HL-60 (cell line): ENCODE data around the gene PIAS4.

ENCODE experiments used
- DNase-seq, 2 experiments: peaks; one replicate each; pipeline ENCODE4 v3.0.0-alpha.2; 2010 to 2020; ENCODE audit warnings: low read depth in 1 of 2, low spot score in 1 of 2
- H3K27ac ChIP-seq: fragments of 250-450 bp; sonication (Bioruptor Pico); replicated peaks from 2 replicates; pipeline ENCODE4 v1.5.1; 2020; ENCODE audit warnings: mild to moderate bottlenecking, moderate library complexity
- H3K27me3 ChIP-seq: fragments of 250-450 bp; sonication (Bioruptor Pico); 2 replicates; pipeline ENCODE4 v1.5.1; 2021; ENCODE audit warnings: mild to moderate bottlenecking, moderate library complexity; ENCODE audit not compliant: insufficient read depth, poor library complexity, severe bottlenecking
- H3K4me3 ChIP-seq: replicated peaks from 2 replicates; pipeline ENCODE4 v1.5.1; 2011; ENCODE audit warnings: mild to moderate bottlenecking, control low read depth, low read length; ENCODE audit not compliant: insufficient read depth
- GABPA ChIP-seq: IDR thresholded peaks from 2 replicates; pipeline ENCODE4 v1.6.1; 2012; ENCODE audit warnings: low read depth
- POLR2AphosphoS5 ChIP-seq: IDR thresholded peaks from 2 replicates; pipeline ENCODE4 v1.6.1; 2012; ENCODE audit warnings: low read depth
- SPI1 ChIP-seq: IDR thresholded peaks from 2 replicates; pipeline ENCODE4 v1.6.1; 2012; ENCODE audit warnings: low read depth, mild to moderate bottlenecking, borderline replicate concordance
- TF ChIP-seq, protein P1 (sequence below): IDR thresholded peaks from 2 replicates; pipeline ENCODE4 v1.6.1; 2012; ENCODE audit warnings: low read depth; ENCODE audit not compliant: insufficient replicate concordance
- TF ChIP-seq, protein P2 (sequence below): IDR thresholded peaks from one replicate; pipeline ENCODE4 v1.5.1; 2011; ENCODE audit warnings: low read length, control low read depth, inconsistent platforms; ENCODE audit not compliant: insufficient read depth

PIAS4 gene

DNA sequence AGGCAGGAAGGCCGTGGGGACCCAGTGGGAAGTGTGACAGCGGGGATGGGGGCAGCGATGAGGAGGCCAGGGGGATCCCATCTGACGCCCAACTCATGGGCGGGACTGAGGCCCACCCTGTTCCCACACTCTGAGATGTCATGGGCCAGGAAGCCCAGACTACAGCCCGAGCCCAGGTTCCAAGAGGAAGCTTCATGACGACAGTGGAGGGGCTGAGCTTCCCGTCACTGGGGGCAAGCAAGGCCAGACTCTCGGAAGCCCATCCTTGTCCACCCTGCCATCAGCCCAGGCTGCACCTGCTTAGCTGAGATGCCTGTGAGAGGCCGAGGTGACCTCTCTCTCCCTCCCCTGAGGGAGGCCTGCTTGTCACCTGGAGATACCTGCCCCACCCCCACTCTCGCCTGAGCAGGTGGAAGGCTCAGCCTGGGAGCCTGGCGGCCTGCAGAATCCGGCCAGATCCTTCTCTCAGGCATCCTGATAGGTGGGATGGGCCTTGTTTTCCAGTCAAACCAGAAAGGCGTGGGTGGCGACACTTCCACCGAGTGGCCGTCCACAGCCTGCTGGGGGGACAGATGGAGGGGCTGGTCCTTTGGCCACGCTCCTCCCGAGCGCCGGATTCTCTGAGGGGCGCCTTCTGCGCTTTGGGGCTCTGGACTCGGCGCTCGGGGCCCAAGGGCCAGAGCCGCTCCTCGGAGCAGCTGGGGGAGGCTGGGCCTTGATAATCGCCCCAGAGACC, 54.3 kb downstream of the PIAS4 start:
- Histone ChIP-seq H3K27me3 (no peaks in the 10 kb centered on the region), H3K27ac (peak overlapping the region; percentile 58), H3K4me3 (peak overlapping the region; percentile 37)
- no peak for DNase-seq
- TF ChIP-seq POLR2AphosphoS5 (no peak), GABPA (no peak), SPI1 (no peak)
- TF ChIP-seq, protein P1, sequence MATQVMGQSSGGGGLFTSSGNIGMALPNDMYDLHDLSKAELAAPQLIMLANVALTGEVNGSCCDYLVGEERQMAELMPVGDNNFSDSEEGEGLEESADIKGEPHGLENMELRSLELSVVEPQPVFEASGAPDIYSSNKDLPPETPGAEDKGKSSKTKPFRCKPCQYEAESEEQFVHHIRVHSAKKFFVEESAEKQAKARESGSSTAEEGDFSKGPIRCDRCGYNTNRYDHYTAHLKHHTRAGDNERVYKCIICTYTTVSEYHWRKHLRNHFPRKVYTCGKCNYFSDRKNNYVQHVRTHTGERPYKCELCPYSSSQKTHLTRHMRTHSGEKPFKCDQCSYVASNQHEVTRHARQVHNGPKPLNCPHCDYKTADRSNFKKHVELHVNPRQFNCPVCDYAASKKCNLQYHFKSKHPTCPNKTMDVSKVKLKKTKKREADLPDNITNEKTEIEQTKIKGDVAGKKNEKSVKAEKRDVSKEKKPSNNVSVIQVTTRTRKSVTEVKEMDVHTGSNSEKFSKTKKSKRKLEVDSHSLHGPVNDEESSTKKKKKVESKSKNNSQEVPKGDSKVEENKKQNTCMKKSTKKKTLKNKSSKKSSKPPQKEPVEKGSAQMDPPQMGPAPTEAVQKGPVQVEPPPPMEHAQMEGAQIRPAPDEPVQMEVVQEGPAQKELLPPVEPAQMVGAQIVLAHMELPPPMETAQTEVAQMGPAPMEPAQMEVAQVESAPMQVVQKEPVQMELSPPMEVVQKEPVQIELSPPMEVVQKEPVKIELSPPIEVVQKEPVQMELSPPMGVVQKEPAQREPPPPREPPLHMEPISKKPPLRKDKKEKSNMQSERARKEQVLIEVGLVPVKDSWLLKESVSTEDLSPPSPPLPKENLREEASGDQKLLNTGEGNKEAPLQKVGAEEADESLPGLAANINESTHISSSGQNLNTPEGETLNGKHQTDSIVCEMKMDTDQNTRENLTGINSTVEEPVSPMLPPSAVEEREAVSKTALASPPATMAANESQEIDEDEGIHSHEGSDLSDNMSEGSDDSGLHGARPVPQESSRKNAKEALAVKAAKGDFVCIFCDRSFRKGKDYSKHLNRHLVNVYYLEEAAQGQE = no peak
- TF ChIP-seq, protein P2, sequence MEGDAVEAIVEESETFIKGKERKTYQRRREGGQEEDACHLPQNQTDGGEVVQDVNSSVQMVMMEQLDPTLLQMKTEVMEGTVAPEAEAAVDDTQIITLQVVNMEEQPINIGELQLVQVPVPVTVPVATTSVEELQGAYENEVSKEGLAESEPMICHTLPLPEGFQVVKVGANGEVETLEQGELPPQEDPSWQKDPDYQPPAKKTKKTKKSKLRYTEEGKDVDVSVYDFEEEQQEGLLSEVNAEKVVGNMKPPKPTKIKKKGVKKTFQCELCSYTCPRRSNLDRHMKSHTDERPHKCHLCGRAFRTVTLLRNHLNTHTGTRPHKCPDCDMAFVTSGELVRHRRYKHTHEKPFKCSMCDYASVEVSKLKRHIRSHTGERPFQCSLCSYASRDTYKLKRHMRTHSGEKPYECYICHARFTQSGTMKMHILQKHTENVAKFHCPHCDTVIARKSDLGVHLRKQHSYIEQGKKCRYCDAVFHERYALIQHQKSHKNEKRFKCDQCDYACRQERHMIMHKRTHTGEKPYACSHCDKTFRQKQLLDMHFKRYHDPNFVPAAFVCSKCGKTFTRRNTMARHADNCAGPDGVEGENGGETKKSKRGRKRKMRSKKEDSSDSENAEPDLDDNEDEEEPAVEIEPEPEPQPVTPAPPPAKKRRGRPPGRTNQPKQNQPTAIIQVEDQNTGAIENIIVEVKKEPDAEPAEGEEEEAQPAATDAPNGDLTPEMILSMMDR = no peak

DNA sequence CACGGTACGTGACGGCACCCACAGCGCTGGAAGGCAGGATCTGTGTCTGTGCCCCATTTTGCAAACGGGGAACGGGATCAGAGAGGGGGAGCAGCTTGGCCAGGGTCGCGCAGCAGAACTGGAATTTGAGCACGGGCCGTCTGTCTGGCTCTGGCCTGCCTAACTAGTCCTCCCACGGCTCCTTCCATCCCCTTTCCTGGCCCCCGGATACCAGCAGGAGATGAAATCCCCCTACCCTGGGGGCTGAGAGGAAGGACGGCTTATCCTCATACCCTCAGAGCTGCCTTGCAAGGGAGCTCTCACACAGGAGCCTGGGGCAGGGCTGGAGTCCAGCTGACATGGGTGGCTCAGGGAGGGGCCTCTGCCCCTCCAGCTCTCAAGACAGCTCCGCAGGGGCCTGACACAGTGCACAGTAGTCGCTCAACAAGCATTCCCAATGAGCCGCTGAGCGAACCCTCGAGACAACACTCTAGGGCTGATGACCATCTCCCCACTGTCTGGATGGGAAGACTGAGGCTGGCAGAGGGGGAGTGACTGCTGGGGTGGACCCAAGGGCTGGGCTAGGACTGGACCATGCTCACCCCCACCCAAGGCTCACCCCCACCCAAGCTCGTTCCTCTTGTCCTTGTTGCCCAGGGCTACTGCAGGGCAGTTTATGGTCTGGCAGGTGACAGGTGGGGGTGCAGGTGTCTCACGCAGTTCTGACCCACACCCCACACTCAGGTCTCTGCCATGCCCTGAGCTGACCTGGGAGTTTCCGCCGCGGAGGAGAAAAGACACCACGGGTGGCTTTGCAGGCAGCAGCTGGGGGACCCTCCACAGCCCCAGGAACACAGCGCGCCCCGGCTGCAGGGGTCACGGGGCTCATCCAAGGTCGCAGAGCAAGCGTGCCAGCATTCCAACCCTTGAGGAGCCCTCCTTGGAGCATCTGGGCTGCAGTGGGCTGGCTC, 55.2 kb downstream of the PIAS4 start:
- TF ChIP-seq POLR2AphosphoS5 (0 out of 2 replicates have a peak, but pooled peaks have one; percentile 10), GABPA (no peak)
- H3K27ac ChIP-seq = peak overlapping the region; percentile 90

DNA sequence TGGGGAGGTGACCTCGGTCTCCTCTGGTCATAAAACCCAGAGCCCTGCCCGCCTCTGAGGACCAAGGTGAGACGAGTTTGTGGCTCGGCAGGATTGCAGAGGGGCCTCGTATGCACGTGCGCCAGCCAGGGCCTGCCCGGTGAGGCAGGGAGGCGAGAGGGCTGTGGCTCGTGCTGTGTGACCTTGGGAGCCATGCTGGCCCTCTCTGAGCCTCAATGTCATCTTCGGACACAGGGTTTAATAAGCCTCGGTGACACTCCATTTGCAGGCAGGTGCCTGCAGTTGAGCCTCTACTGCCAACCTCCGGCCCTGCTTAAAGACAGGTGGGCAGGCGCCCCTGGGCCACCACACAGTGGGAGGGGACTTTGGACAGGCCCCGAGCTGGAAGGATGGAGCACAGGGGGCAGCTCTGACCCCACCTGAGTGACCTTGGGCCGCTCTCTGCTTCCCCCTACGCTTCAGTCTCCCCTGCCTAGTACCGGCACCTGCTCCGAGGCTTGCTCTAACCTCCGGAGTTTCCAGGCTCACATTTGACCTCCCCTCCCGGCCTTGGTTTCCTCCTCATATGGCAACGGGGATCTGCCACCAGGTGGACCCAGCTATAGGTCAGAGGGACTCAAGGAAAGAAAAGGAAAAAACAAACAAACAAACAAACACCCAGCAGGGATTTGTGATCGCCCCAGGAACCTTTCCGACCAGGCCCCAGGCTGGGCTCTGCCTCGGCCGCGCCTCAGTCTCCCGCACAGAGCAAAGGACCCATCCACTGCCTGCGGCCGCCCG, 56.0 kb downstream of the PIAS4 start:
- H3K27me3 ChIP-seq = no peaks in the 10 kb centered on the region
- H3K27ac ChIP-seq = peak overlapping the region; percentile 90
- peak overlapping the region; percentile 91 for H3K4me3 ChIP-seq
- TF ChIP-seq, protein P2 = no peak
- peak; percentile 18; the same call in 1 of the 2 replicates for TF ChIP-seq POLR2AphosphoS5
- DNase-seq = no peak

More for the DNA sequence above, 55.2 kb downstream of the PIAS4 start:
- DNase-seq = no peak
- Histone ChIP-seq H3K4me3 (peak overlapping the region; percentile 91), H3K27me3 (no peaks in the 10 kb centered on the region)

DNA sequence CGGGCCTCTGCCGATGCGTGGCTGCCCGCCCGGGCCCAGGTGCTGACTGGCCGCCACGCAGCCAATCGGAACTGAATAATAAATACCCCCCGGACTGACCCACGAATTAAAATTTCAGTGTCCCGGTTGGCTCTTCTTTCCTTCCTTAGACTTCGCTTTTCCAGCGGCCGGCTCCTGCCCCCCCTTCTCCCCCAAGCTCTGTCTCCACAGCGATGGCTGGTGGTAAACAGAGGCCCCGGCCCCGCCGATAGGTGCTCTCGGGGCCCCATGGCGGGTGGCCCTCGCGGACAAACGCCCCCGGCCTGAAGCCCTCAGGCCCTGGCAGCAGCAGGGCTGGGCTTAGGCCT, 56.6 kb downstream of the PIAS4 start:
- Histone ChIP-seq H3K4me3 (peak overlapping the region; percentile 91), H3K27me3 (no peaks in the 10 kb centered on the region), H3K27ac (peak overlapping the region; percentile 90)
- TF ChIP-seq SPI1 = no peak
- TF ChIP-seq POLR2AphosphoS5 = no peak
- TF ChIP-seq GABPA = no peak
- TF ChIP-seq, protein P1 = no peak
- TF ChIP-seq, protein P2 = no peak
- no peak for DNase-seq
